Neural progenitor cell (in vitro differentiated cells): ENCODE measurements around the gene PPM1F. TPM values are rescaled to one million over a fixed set of nuclear protein-coding genes. Genes with fewer than 3 reads are reported as not detected.
A peak's percentile ranks its signal among the peaks of the same experiment; 100 is the strongest.

ENCODE experiments used
- DNase-seq: peaks from one replicate; pipeline ENCODE4 v3.0.0-alpha.2; 2016; ENCODE audit warnings: low spot score
- H2AFZ ChIP-seq: fragments of 200-600 bp; sonication (generic); replicated peaks from 2 replicates; pipeline ENCODE4 v1.6.1; 2016; ENCODE audit warnings: antibody characterized with exemption
- H3F3A ChIP-seq: fragments of 200-600 bp; sonication (generic); 2 replicates; pipeline ENCODE4 v1.6.1; 2016; ENCODE audit warnings: antibody characterized with exemption, low read depth
- H3K27ac ChIP-seq: fragments of 200-600 bp; sonication (generic); 2 replicates; pipeline ENCODE4 v1.5.1; 2016; ENCODE audit warnings: mild to moderate bottlenecking
- H3K27me3 ChIP-seq: fragments of 200-600 bp; sonication (generic); 2 replicates; pipeline ENCODE4 v1.6.1; 2016; ENCODE audit warnings: mild to moderate bottlenecking, moderate library complexity
- H3K36me3 ChIP-seq: fragments of 200-600 bp; sonication (generic); 2 replicates; pipeline ENCODE4 v1.5.1; 2016
- H3K4me1 ChIP-seq: fragments of 200-600 bp; sonication (generic); 2 replicates; pipeline ENCODE4 v1.6.1; 2016; ENCODE audit warnings: mixed run types
- H3K4me2 ChIP-seq: fragments of 200-600 bp; sonication (generic); 2 replicates; pipeline ENCODE4 v1.6.1; 2016
- H3K4me3 ChIP-seq: fragments of 200-600 bp; sonication (generic); 2 replicates; pipeline ENCODE4 v1.5.1; 2016
- H3K79me2 ChIP-seq: fragments of 200-600 bp; sonication (generic); 2 replicates; pipeline ENCODE4 v1.6.1; 2016; ENCODE audit warnings: low read depth
- H3K9ac ChIP-seq: fragments of 200-600 bp; sonication (generic); 2 replicates; pipeline ENCODE4 v1.6.1; 2016
- H3K9me3 ChIP-seq: fragments of 200-600 bp; sonication (generic); 2 replicates; pipeline ENCODE4 v1.5.1; 2016; ENCODE audit warnings: low read depth
- H4K20me1 ChIP-seq: fragments of 200-600 bp; sonication (generic); 2 replicates; pipeline ENCODE4 v1.6.1; 2016; ENCODE audit warnings: low read depth
- H3K27ac Mint-ChIP-seq: 3 replicates; pipeline ENCODE4 v1.8.0; 2021; ENCODE audit warnings: mixed read lengths
- H3K27me3 Mint-ChIP-seq: 2 replicates; pipeline ENCODE4 v1.8.0; 2022; ENCODE audit warnings: low read depth, mild to moderate bottlenecking, inconsistent platforms, moderate library complexity, mixed read lengths; ENCODE audit not compliant: insufficient read depth
- H3K36me3 Mint-ChIP-seq: 3 replicates; pipeline ENCODE4 v1.8.0; 2021; ENCODE audit warnings: mixed read lengths
- H3K4me1 Mint-ChIP-seq: 3 replicates; pipeline ENCODE4 v1.8.0; 2021; ENCODE audit warnings: mixed read lengths
- H3K4me3 Mint-ChIP-seq: 3 replicates; pipeline ENCODE4 v1.8.0; 2021; ENCODE audit warnings: mild to moderate bottlenecking, moderate library complexity, mixed read lengths
- H3K9me3 Mint-ChIP-seq: 3 replicates; pipeline ENCODE4 v1.8.0; 2020; ENCODE audit warnings: mixed read lengths
- EZH2 ChIP-seq: fragments of 200-600 bp; sonication (generic); IDR thresholded peaks from 2 replicates; pipeline ENCODE4 v1.6.1; 2017; ENCODE audit warnings: antibody characterized with exemption, mild to moderate bottlenecking, moderate library complexity
- EZH2phosphoT487 ChIP-seq: fragments of 200-600 bp; sonication (generic); IDR thresholded peaks from 2 replicates; pipeline ENCODE4 v1.6.1; 2017; ENCODE audit warnings: antibody characterized with exemption
- total RNA-seq: library from RNA; depleted of rRNA; stranded (reverse); fragments of >200 nt; gene quantifications from 2 replicates; pipeline ENCODE4 v1.2.3, GENCODE V29; 2015; ENCODE audit warnings: low replicate concordance
- TF ChIP-seq, protein P1 (sequence below): fragments of 200-600 bp; sonication (generic); IDR thresholded peaks from 2 replicates; pipeline ENCODE4 v1.5.1; 2017; ENCODE audit warnings: antibody characterized with exemption, mild to moderate bottlenecking

The PPM1F gene
- total RNA-seq, 1 donor from 2014 or later = 18.0 TPM

DNA sequence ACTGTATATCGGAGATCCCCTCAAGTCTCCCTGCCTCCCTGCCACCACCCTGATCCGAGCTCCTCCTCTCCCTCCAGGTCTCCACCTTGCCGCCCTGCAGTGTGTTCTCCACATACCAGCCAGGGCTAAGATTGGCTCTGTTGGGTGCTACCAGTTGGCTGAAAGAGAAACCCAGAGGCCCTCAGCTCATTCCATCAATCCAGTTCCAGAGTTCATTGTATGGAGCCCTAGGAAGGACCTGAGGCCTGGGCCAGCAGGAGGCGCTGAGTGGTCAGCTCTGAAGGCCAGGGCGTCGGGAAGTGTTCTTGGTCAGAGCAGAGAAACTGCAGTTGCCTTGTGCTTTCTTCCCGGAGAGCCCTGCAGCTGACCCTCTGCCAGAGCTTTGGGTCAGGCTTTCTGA lies 32.1 kb upstream of the PPM1F start:
- peaks cover 13% of the 10 kb centered on the region for H3K27me3 Mint-ChIP-seq
- DNase-seq = peak; percentile 79
- Histone ChIP-seq H3K9ac (no peak overlapping the region), H3K27ac (no peak overlapping the region), H3K9me3 (no peaks in the 10 kb centered on the region), H3K36me3 (no peaks in the 10 kb centered on the region), H2AFZ (peak overlapping the region; percentile 70), H3K4me1 (peaks cover 7% of the 10 kb centered on the region), H3F3A (peaks cover 15% of the 10 kb centered on the region), H3K4me2 (no peak overlapping the region), H4K20me1 (peaks cover 18% of the 10 kb centered on the region), H3K79me2 (peaks cover 26% of the 10 kb centered on the region), H3K27me3 (peaks cover 45% of the 10 kb centered on the region), H3K4me3 (no peak overlapping the region)
- no peaks in the 10 kb centered on the region for H3K9me3 Mint-ChIP-seq
- no peak for TF ChIP-seq EZH2
- TF ChIP-seq, protein P1, sequence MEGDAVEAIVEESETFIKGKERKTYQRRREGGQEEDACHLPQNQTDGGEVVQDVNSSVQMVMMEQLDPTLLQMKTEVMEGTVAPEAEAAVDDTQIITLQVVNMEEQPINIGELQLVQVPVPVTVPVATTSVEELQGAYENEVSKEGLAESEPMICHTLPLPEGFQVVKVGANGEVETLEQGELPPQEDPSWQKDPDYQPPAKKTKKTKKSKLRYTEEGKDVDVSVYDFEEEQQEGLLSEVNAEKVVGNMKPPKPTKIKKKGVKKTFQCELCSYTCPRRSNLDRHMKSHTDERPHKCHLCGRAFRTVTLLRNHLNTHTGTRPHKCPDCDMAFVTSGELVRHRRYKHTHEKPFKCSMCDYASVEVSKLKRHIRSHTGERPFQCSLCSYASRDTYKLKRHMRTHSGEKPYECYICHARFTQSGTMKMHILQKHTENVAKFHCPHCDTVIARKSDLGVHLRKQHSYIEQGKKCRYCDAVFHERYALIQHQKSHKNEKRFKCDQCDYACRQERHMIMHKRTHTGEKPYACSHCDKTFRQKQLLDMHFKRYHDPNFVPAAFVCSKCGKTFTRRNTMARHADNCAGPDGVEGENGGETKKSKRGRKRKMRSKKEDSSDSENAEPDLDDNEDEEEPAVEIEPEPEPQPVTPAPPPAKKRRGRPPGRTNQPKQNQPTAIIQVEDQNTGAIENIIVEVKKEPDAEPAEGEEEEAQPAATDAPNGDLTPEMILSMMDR = peak; percentile 68
- peaks cover 18% of the 10 kb centered on the region for H3K4me1 Mint-ChIP-seq
- no peak overlapping the region for H3K27ac Mint-ChIP-seq
- no peak overlapping the region for H3K4me3 Mint-ChIP-seq
- H3K36me3 Mint-ChIP-seq = no peaks in the 10 kb centered on the region

DNA sequence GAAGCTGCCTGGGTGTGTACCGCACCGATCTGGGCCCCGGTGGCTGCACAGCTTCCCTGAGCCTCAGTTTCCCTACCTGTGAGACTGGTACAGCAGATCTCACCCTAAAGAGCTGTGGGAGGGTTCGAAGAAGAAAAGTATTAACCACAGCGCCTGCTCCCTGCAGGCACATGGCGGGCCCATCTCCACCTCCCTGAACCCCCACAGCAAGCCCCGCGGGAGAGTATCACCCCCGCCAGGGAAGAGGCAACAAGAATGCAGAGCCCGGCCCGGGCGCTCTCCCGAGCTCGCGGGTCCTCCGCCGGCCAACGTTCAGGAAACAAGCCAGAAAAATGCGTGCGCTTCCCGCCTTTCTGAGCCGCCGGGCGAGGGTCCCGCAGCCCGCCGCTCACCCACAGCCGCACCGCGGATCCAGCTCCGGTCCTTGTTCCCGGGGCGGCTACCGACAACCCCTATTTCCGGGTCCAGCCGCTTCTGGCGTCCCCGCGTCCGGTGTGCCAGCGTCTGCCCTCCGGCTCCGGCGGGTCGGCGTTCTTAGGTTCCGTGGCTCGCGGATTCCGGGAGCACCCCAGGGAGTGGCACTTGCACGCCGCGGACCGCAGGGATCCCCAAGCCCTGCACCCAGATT lies 29.8 kb upstream of the PPM1F start, which contains the start of gene TOP3B:
TOP3B (minus strand) TSS at position 450 of the 628 bp plus-strand sequence. CDS start 7,078 bp downstream, outside the sequence.
- H3K4me2 ChIP-seq = peak within 1 kb of the TSS; percentile 95
- peaks cover 7% of the 10 kb centered on the region for H3K4me1 ChIP-seq
- DNase-seq = peak; percentile 90
- H3K27ac Mint-ChIP-seq = peak within 1 kb of the TSS; percentile 63
- peak within 1 kb of the TSS; percentile 93 for H3K4me3 Mint-ChIP-seq
- H3K9me3 Mint-ChIP-seq = no peaks in the 10 kb centered on the region
- no peaks in the 10 kb centered on the region for H3K36me3 ChIP-seq
- H3K36me3 Mint-ChIP-seq = peaks cover 3% of the 10 kb centered on the region
- H2AFZ ChIP-seq = peak within 1 kb of the TSS; percentile 100
- H3K27me3 Mint-ChIP-seq = peaks cover 10% of the 10 kb centered on the region
- H3K27me3 ChIP-seq = peaks cover 22% of the 10 kb centered on the region
- peak within 1 kb of the TSS; percentile 85 for H3K9ac ChIP-seq
- TF ChIP-seq, protein P1 = peak; percentile 8
- TF ChIP-seq EZH2phosphoT487 (no peak), EZH2 (peak; percentile 39)
- peaks cover 36% of the 10 kb centered on the region for H4K20me1 ChIP-seq
- H3K4me1 Mint-ChIP-seq = peaks cover 12% of the 10 kb centered on the region
- H3K9me3 ChIP-seq = no peaks in the 10 kb centered on the region
- peaks cover 31% of the 10 kb centered on the region for H3K79me2 ChIP-seq
- peaks cover 15% of the 10 kb centered on the region for H3F3A ChIP-seq
- H3K27ac ChIP-seq = peak within 1 kb of the TSS; percentile 23
- peak within 1 kb of the TSS; percentile 82 for H3K4me3 ChIP-seq

GRCh38 chr22:21981874-21982273 lies 29.2 kb upstream of the PPM1F start:
- H3K27me3 Mint-ChIP-seq = peaks cover 10% of the 10 kb centered on the region
- Histone ChIP-seq H3F3A (peaks cover 15% of the 10 kb centered on the region), H3K36me3 (no peaks in the 10 kb centered on the region), H3K9me3 (no peaks in the 10 kb centered on the region), H3K9ac (peak overlapping the region; percentile 85), H3K27me3 (peaks cover 16% of the 10 kb centered on the region), H3K4me2 (peak overlapping the region; percentile 95), H4K20me1 (peaks cover 40% of the 10 kb centered on the region), H3K27ac (peak overlapping the region; percentile 23), H3K4me3 (peak overlapping the region; percentile 82), H2AFZ (no peak overlapping the region), H3K4me1 (peaks cover 7% of the 10 kb centered on the region), H3K79me2 (peaks cover 35% of the 10 kb centered on the region)
- DNase-seq = peak; percentile 49
- peaks cover 12% of the 10 kb centered on the region for H3K4me1 Mint-ChIP-seq
- H3K4me3 Mint-ChIP-seq = peak overlapping the region; percentile 93
- peaks cover 3% of the 10 kb centered on the region for H3K36me3 Mint-ChIP-seq
- no peak overlapping the region for H3K27ac Mint-ChIP-seq
- no peaks in the 10 kb centered on the region for H3K9me3 Mint-ChIP-seq
- no peak for TF ChIP-seq EZH2
- TF ChIP-seq, protein P1 = no peak
- no peak for TF ChIP-seq EZH2phosphoT487
